PC-9 (cell line): ENCODE measurements around the gene FAM184B. TPM values are rescaled to one million over a fixed set of nuclear protein-coding genes. Genes with fewer than 3 reads are reported as not detected.

ENCODE experiments used
- BruUV-seq: library from RNA; stranded (reverse); fragments of 400-500 nt; replicated peaks from 2 replicates; lab custom pipeline; 2021; lab: Mats Ljungman, UMichigan
- CTCF ChIA-PET: fragments of 300-600 bp; sonication (Branson Sonifier 250); formaldehyde crosslinking; loops from one replicate; lab custom pipeline; 2022; ENCODE audit warnings: antibody characterized with exemption; lab: Charles Lee
- POLR2A ChIA-PET: fragments of 300-600 bp; sonication (Branson Sonifier 250); formaldehyde crosslinking; loops from one replicate; lab custom pipeline; 2022; ENCODE audit warnings: antibody characterized with exemption; ENCODE audit not compliant: unreplicated experiment; lab: Charles Lee
- DNase-seq, 2 experiments: peaks; one replicate each; pipeline versions ENCODE4 v3.0.0 to v3.0.0-alpha.2; 2015 to 2022; ENCODE audit warnings: mixed read lengths in 1 of 2
- H2AFZ ChIP-seq: fragments of 200-600 bp; sonication (generic); 2 replicates; pipeline ENCODE4 v1.8.1; 2017; ENCODE audit warnings: antibody characterized with exemption
- H3F3A ChIP-seq: fragments of 200-600 bp; sonication (generic); 2 replicates; pipeline ENCODE4 v1.8.1; 2017; ENCODE audit warnings: antibody characterized with exemption, mild to moderate bottlenecking, low read depth; ENCODE audit not compliant: insufficient read depth
- H3K27ac ChIP-seq: fragments of 200-600 bp; sonication (generic); 2 replicates; pipeline ENCODE4 v1.6.1; 2016; ENCODE audit warnings: mixed run types
- H3K27me3 ChIP-seq: fragments of 200-600 bp; sonication (generic); 2 replicates; pipeline ENCODE4 v1.6.1; 2016; ENCODE audit warnings: low read depth, mixed run types; ENCODE audit not compliant: insufficient read depth
- H3K36me3 ChIP-seq: fragments of 200-600 bp; sonication (generic); 2 replicates; pipeline ENCODE4 v1.6.1; 2016; ENCODE audit warnings: low read depth, mixed run types
- H3K4me1 ChIP-seq: fragments of 200-600 bp; sonication (generic); replicated peaks from 2 replicates; pipeline ENCODE4 v1.6.1; 2016; ENCODE audit warnings: mixed run types; ENCODE audit not compliant: insufficient read depth
- H3K4me2 ChIP-seq: fragments of 200-600 bp; sonication (generic); 2 replicates; pipeline ENCODE4 v1.6.1; 2017; ENCODE audit warnings: mixed run types
- H3K4me3 ChIP-seq: fragments of 200-600 bp; sonication (generic); 2 replicates; pipeline ENCODE4 v1.6.1; 2016; ENCODE audit warnings: mixed run types
- H3K79me2 ChIP-seq: fragments of 200-600 bp; sonication (generic); 2 replicates; pipeline ENCODE4 v1.6.1; 2017; ENCODE audit warnings: low read depth, mixed run types
- H3K9me2 ChIP-seq: fragments of 200-600 bp; sonication (generic); 2 replicates; pipeline ENCODE4 v1.8.1; 2017; ENCODE audit warnings: mild to moderate bottlenecking; ENCODE audit not compliant: insufficient read depth
- H3K9me3 ChIP-seq: fragments of 200-600 bp; sonication (generic); 2 replicates; pipeline ENCODE4 v1.8.1; 2016; ENCODE audit warnings: low read depth; ENCODE audit not compliant: insufficient read depth
- H4K20me1 ChIP-seq: fragments of 200-600 bp; sonication (generic); 2 replicates; pipeline ENCODE4 v1.8.1; 2017; ENCODE audit not compliant: insufficient read depth
- EZH2 ChIP-seq: fragments of 200-600 bp; sonication (generic); IDR thresholded peaks from 2 replicates; pipeline ENCODE4 v1.8.0; 2017; ENCODE audit warnings: antibody characterized with exemption, low read depth
- intact Hi-C: fragments of 100-400 bp; cut with micrococcal nuclease; formaldehyde crosslinking; loops from one replicate; pipeline ENCODE4 v1.10.0; 2022; ENCODE audit not compliant: unreplicated experiment
- total RNA-seq: library from RNA; stranded (reverse); gene quantifications from 2 replicates; pipeline ENCODE4 v1.2.3, GENCODE V29; 2021
- TF ChIP-seq, protein P1 (sequence below): fragments of 200-600 bp; sonication (generic); conservative IDR thresholded peaks from 2 replicates; pipeline ENCODE4 v1.6.1; 2017; ENCODE audit warnings: mixed run types, antibody characterized with exemption, mild to moderate bottlenecking, moderate library complexity

Gene FAM184B
- total RNA-seq, 1 experiment from 2014 or later: not detected

GRCh38 chr4:17636696-17637622, 144.5 kb downstream of the FAM184B start:
- no peak overlapping the region for H3K4me3 ChIP-seq
- 0 out of 2 replicates have a peak, but pooled peaks cover 4% of the 10 kb centered on the region for H3K36me3 ChIP-seq
- ChIA-PET POLR2A (no interaction called here), CTCF (no interaction called here)
- peak; percentile 39 to 69 for DNase-seq
- BruUV-seq: no TSS peak
- H3K9me2 ChIP-seq: no peaks in the 10 kb centered on the region
- H3K79me2 ChIP-seq: no peaks in the 10 kb centered on the region
- no peaks in the 10 kb centered on the region for H3K27me3 ChIP-seq
- H3K9me3 ChIP-seq: no peaks in the 10 kb centered on the region
- no peak overlapping the region for H2AFZ ChIP-seq
- TF ChIP-seq, protein P1, sequence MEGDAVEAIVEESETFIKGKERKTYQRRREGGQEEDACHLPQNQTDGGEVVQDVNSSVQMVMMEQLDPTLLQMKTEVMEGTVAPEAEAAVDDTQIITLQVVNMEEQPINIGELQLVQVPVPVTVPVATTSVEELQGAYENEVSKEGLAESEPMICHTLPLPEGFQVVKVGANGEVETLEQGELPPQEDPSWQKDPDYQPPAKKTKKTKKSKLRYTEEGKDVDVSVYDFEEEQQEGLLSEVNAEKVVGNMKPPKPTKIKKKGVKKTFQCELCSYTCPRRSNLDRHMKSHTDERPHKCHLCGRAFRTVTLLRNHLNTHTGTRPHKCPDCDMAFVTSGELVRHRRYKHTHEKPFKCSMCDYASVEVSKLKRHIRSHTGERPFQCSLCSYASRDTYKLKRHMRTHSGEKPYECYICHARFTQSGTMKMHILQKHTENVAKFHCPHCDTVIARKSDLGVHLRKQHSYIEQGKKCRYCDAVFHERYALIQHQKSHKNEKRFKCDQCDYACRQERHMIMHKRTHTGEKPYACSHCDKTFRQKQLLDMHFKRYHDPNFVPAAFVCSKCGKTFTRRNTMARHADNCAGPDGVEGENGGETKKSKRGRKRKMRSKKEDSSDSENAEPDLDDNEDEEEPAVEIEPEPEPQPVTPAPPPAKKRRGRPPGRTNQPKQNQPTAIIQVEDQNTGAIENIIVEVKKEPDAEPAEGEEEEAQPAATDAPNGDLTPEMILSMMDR: peak; percentile 80
- TF ChIP-seq EZH2: no peak
- no peak overlapping the region for H3K4me2 ChIP-seq
- no peaks in the 10 kb centered on the region; the same call in 1 of the 2 replicates for H4K20me1 ChIP-seq
- intact Hi-C loops: loop anchor here (1.0 to 10.0 kb wide), 2 partner anchors 88 to 958 kb away; no protein-coding TSS in a partner anchor
- no peak overlapping the region for H3K27ac ChIP-seq
- no peaks in the 10 kb centered on the region for H3K4me1 ChIP-seq
- H3F3A ChIP-seq: no peaks in the 10 kb centered on the region

GRCh38 chr4:17636341-17636695, 145.1 kb downstream of the FAM184B start:
- Histone ChIP-seq H3K79me2 (no peaks in the 10 kb centered on the region), H3K36me3 (0 out of 2 replicates have a peak, but pooled peaks cover 4% of the 10 kb centered on the region), H3K4me1 (no peaks in the 10 kb centered on the region), H2AFZ (no peak overlapping the region), H3K9me2 (no peaks in the 10 kb centered on the region), H4K20me1 (no peaks in the 10 kb centered on the region; the same call in 1 of the 2 replicates), H3K4me3 (no peak overlapping the region), H3K27me3 (no peaks in the 10 kb centered on the region), H3K27ac (no peak overlapping the region), H3K9me3 (no peaks in the 10 kb centered on the region), H3K4me2 (no peak overlapping the region), H3F3A (no peaks in the 10 kb centered on the region)
- ChIA-PET CTCF (no interaction called here), POLR2A (interaction anchor here (0.7 kb wide), 1 partner anchor 35 kb away, joined by 3 read pairs; no protein-coding TSS in a partner anchor)
- DNase-seq: no peak
- intact Hi-C loops: loop anchor here (10.0 kb wide), 1 partner anchor 958 kb away; no protein-coding TSS in a partner anchor
- no peak for TF ChIP-seq EZH2
- TF ChIP-seq, protein P1: no peak
- BruUV-seq: no TSS peak

DNA sequence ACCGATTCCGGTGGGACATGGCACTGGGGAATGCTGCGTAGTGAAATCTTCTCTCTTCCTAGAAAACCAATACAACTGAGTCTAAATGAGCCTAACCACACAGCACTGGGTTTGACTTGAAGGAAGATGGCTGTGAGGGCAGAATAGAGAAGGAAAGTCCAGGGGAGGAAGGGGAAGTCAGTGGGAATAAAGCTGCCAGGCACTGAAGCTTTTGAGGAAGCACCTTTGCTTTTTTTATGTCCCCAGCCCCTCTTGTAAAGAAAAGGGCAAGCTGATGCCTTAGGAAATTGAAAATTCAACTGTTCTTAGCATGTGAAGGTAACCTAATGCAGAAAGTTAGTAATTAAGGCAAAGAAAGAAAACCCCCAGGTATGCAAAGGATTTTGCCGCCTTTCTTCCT, 146.4 kb downstream of the FAM184B start:
- Histone ChIP-seq H2AFZ (no peak overlapping the region), H3K4me3 (no peak overlapping the region), H3K4me1 (no peaks in the 10 kb centered on the region), H3K27me3 (no peaks in the 10 kb centered on the region), H3K36me3 (0 out of 2 replicates have a peak, but pooled peaks cover 4% of the 10 kb centered on the region), H3K79me2 (no peaks in the 10 kb centered on the region), H3K27ac (no peak overlapping the region), H3K9me3 (no peaks in the 10 kb centered on the region), H4K20me1 (no peaks in the 10 kb centered on the region; the same call in 1 of the 2 replicates), H3K9me2 (no peaks in the 10 kb centered on the region), H3F3A (no peaks in the 10 kb centered on the region), H3K4me2 (no peak overlapping the region)
- CTCF ChIA-PET: no interaction called here
- intact Hi-C loops: loop anchor here (10.0 kb wide), 1 partner anchor 960 kb away; no protein-coding TSS in a partner anchor
- POLR2A ChIA-PET: no interaction called here
- BruUV-seq: no TSS peak
- TF ChIP-seq EZH2: no peak
- TF ChIP-seq, protein P1: no peak
- DNase-seq: no peak
